H1 (cell line): ENCODE data around the gene GRIK4. TPM values are rescaled to one million over a fixed set of nuclear protein-coding genes. Genes with fewer than 3 reads are reported as not detected.

Experiments used
- CTCF ChIA-PET: fragments of 300-600 bp; sonication (Branson Sonifier 250); formaldehyde crosslinking; loops from one replicate; lab custom pipeline; 2021; ENCODE audit not compliant: partially characterized antibody; lab: Charles Lee
- POLR2A ChIA-PET: fragments of 300-600 bp; sonication (Branson Sonifier 250); formaldehyde crosslinking; loops from one replicate; lab custom pipeline; 2021; ENCODE audit warnings: inconsistent platforms; ENCODE audit not compliant: partially characterized antibody; lab: Charles Lee
- DNase-seq, 2 experiments: peaks; one replicate each; pipeline versions ENCODE4 v3.0.0 to v3.0.0-alpha.2; 2010 to 2022; ENCODE audit warnings: low spot score in 2 of 2, low read depth in 1 of 2, mixed read lengths in 1 of 2
- FAIRE-seq: peaks from 2 replicates; lab custom pipeline; 2011; peaks lifted over from hg19 to GRCh38; lab: Jason Lieb, UNC
- H2AFZ ChIP-seq: 2 replicates; pipeline ENCODE4 v1.8.1; 2012; ENCODE audit warnings: low read length, inconsistent platforms
- H2AK5ac ChIP-seq: 2 replicates; pipeline ENCODE4 v1.6.1; 2013; ENCODE audit warnings: low read depth, low read length
- H2BK120ac ChIP-seq: replicated peaks from 2 replicates; pipeline ENCODE3; 2013; ENCODE audit warnings: low read depth, low read length, inconsistent platforms
- H2BK12ac ChIP-seq: 2 replicates; pipeline ENCODE4 v1.6.1; 2013; ENCODE audit warnings: low read depth, low read length
- H2BK15ac ChIP-seq: 2 replicates; pipeline ENCODE4 v1.6.1; 2013; ENCODE audit warnings: low read length
- H2BK20ac ChIP-seq: 2 replicates; pipeline ENCODE4 v1.6.1; 2013; ENCODE audit warnings: low read length
- H2BK5ac ChIP-seq: 2 replicates; pipeline ENCODE4 v1.6.1; 2013; ENCODE audit warnings: low read depth, low read length
- H3K14ac ChIP-seq: 2 replicates; pipeline ENCODE4 v1.6.1; 2013; ENCODE audit warnings: inconsistent platforms; ENCODE audit not compliant: insufficient read length
- H3K18ac ChIP-seq: 2 replicates; pipeline ENCODE4 v1.6.1; 2013; ENCODE audit warnings: low read length; ENCODE audit errors: extremely low read depth
- H3K23ac ChIP-seq: 2 replicates; pipeline ENCODE4 v1.6.1; 2013; ENCODE audit warnings: inconsistent platforms; ENCODE audit not compliant: insufficient read length
- H3K23me2 ChIP-seq: 2 replicates; pipeline ENCODE4 v1.6.1; 2013; ENCODE audit warnings: low read depth, low read length
- H3K27ac ChIP-seq: 2 replicates; pipeline ENCODE4 v1.6.1; 2011; ENCODE audit warnings: low read depth, low read length, inconsistent platforms
- H3K27me3 ChIP-seq, 4 experiments: replicated peaks in 1 of 4; 1 replicate in 1 of 4; 2 replicates in 3 of 4; pipeline versions ENCODE4 v1.6.1 to v1.8.1; 2011 to 2013; ENCODE audit warnings: low read length in 3 of 4, mild to moderate bottlenecking in 3 of 4, inconsistent platforms in 2 of 4, mixed read lengths in 2 of 4, moderate library complexity in 1 of 4; ENCODE audit not compliant: control insufficient read depth in 3 of 4, insufficient read depth in 3 of 4; ENCODE audit errors: extremely low read depth in 1 of 4
- H3K36me3 ChIP-seq, 4 experiments: 2 replicates each; pipeline versions ENCODE4 v1.6.1 to v1.8.1; 2011 to 2013; ENCODE audit warnings: mild to moderate bottlenecking in 4 of 4, low read length in 3 of 4, moderate library complexity in 2 of 4, control low read depth in 1 of 4, inconsistent platforms in 1 of 4; ENCODE audit not compliant: insufficient read depth in 4 of 4, control insufficient read depth in 2 of 4
- H3K4ac ChIP-seq: replicated peaks from 2 replicates; pipeline ENCODE3; 2013; ENCODE audit warnings: low read length, low read depth, mixed read lengths, inconsistent platforms; ENCODE audit not compliant: insufficient read length
- H3K4me1 ChIP-seq, 4 experiments: replicated peaks in 1 of 4; 1 replicate in 1 of 4; 2 replicates in 3 of 4; pipeline versions ENCODE4 v1.6.1 to v1.8.1; 2011 to 2013; ENCODE audit warnings: low read length in 3 of 4, inconsistent platforms in 2 of 4, mixed read lengths in 1 of 4; ENCODE audit not compliant: insufficient read depth in 4 of 4, control insufficient read depth in 3 of 4
- H3K4me2 ChIP-seq, 2 experiments: 2 replicates each; pipeline versions ENCODE4 v1.6.1 to v1.8.1; 2011 to 2013; ENCODE audit warnings: low read depth in 2 of 2, low read length in 2 of 2, control low read depth in 1 of 2, inconsistent platforms in 1 of 2, mild to moderate bottlenecking in 1 of 2; ENCODE audit not compliant: insufficient read depth in 1 of 2
- H3K4me3 ChIP-seq, 4 experiments: fragments of 200-600, 300-600 bp in 1 of 4; sonication (generic), shearing (Covaris generic), sonication (Bioruptor Twin) in 1 of 4; 2 replicates each; pipeline versions ENCODE4 v1.5.1 to v1.8.1; 2011 to 2016; ENCODE audit warnings: low read length in 4 of 4, low read depth in 3 of 4, control low read depth in 2 of 4, inconsistent platforms in 2 of 4, mild to moderate bottlenecking in 2 of 4, mixed read lengths in 1 of 4, moderate library complexity in 1 of 4; ENCODE audit not compliant: insufficient read depth in 2 of 4; ENCODE audit errors: extremely low read depth in 1 of 4
- H3K56ac ChIP-seq: replicated peaks from 2 replicates; pipeline ENCODE3; 2013; ENCODE audit warnings: low read depth, mild to moderate bottlenecking, mixed read lengths, low read length, inconsistent platforms; ENCODE audit not compliant: insufficient read length
- H3K79me1 ChIP-seq: 2 replicates; pipeline ENCODE4 v1.6.1; 2013; ENCODE audit warnings: low read depth, low read length, control low read depth
- H3K79me2 ChIP-seq, 2 experiments: 2 replicates each; pipeline versions ENCODE4 v1.6.1 to v1.8.1; 2012 to 2013; ENCODE audit warnings: low read length in 2 of 2, mild to moderate bottlenecking in 2 of 2, inconsistent platforms in 1 of 2; ENCODE audit not compliant: insufficient read depth in 2 of 2, control insufficient read depth in 1 of 2
- H3K9ac ChIP-seq, 4 experiments: replicated peaks in 1 of 4; 1 replicate in 1 of 4; 2 replicates in 3 of 4; pipeline versions ENCODE4 v1.6.1 to v1.8.1; 2011 to 2013; ENCODE audit warnings: low read depth in 3 of 4, low read length in 3 of 4, control low read depth in 2 of 4, mild to moderate bottlenecking in 2 of 4, moderate library complexity in 2 of 4, inconsistent platforms in 1 of 4; ENCODE audit errors: extremely low read depth in 1 of 4
- H3K9me3 ChIP-seq, 2 experiments: 2 replicates each; pipeline versions ENCODE4 v1.6.1 to v1.8.1; 2012 to 2013; ENCODE audit warnings: mild to moderate bottlenecking in 2 of 2, moderate library complexity in 2 of 2, control low read depth in 1 of 2, inconsistent platforms in 1 of 2, low read depth in 1 of 2, low read length in 1 of 2, mixed read lengths in 1 of 2; ENCODE audit not compliant: insufficient read depth in 2 of 2
- H4K20me1 ChIP-seq, 2 experiments: replicated peaks in 1 of 2; 2 replicates each; pipeline versions ENCODE3 to v1.8.1; 2011 to 2013; ENCODE audit warnings: inconsistent platforms in 2 of 2, low read length in 2 of 2, mild to moderate bottlenecking in 1 of 2; ENCODE audit not compliant: insufficient read depth in 2 of 2, control insufficient read depth in 1 of 2
- H4K5ac ChIP-seq: 2 replicates; pipeline ENCODE4 v1.6.1; 2013; ENCODE audit warnings: low read length, low read depth, mixed read lengths, inconsistent platforms; ENCODE audit not compliant: insufficient read length
- H4K8ac ChIP-seq: 2 replicates; pipeline ENCODE4 v1.8.0; 2013; ENCODE audit warnings: mild to moderate bottlenecking, moderate library complexity, low read length, inconsistent platforms; ENCODE audit not compliant: insufficient read depth; ENCODE audit errors: extremely low read depth
- H4K91ac ChIP-seq: replicated peaks from 2 replicates; pipeline ENCODE3; 2013; ENCODE audit warnings: low read length, mixed read lengths, inconsistent platforms; ENCODE audit not compliant: insufficient read length
- ASH2L ChIP-seq: fragments of 200-600, 300-600 bp; sonication (generic); IDR thresholded peaks from one replicate; pipeline ENCODE4 v1.7.1; 2017; ENCODE audit warnings: low read length
- BCL11A ChIP-seq, 2 experiments: IDR thresholded peaks; one replicate each; pipeline ENCODE4 v1.6.1; 2011; ENCODE audit warnings: low read depth in 2 of 2, low read length in 2 of 2, mild to moderate bottlenecking in 2 of 2
- EZH2 ChIP-seq: fragments of 200-600 bp; sonication (generic); IDR thresholded peaks from 2 replicates; pipeline ENCODE4 v1.7.1; 2012; ENCODE audit warnings: low read depth, mild to moderate bottlenecking, moderate library complexity, low read length, inconsistent platforms; ENCODE audit not compliant: severe bottlenecking
- KDM1A ChIP-seq: fragments of 200-600, 300-600 bp; sonication (generic); IDR thresholded peaks from 2 replicates; pipeline ENCODE4 v1.7.1; 2016; ENCODE audit warnings: mild to moderate bottlenecking, low read length, borderline replicate concordance
- SP2 ChIP-seq: IDR thresholded peaks from 2 replicates; pipeline ENCODE4 v1.6.1; 2012; ENCODE audit warnings: mild to moderate bottlenecking, low read length, inconsistent platforms
- SRF ChIP-seq: IDR thresholded peaks from 2 replicates; pipeline ENCODE4 v1.6.1; 2011; ENCODE audit warnings: mild to moderate bottlenecking, low read depth, low read length, moderate library complexity
- TBP ChIP-seq: IDR thresholded peaks from 2 replicates; pipeline ENCODE4 v1.6.1; 2011; ENCODE audit warnings: low read depth, low read length, improper control_type of control experiment
- USF2 ChIP-seq: IDR thresholded peaks from 2 replicates; pipeline ENCODE4 v1.6.1; 2011; ENCODE audit warnings: low read length, improper control_type of control experiment
- WGBS, 2 experiments: shearing (Covaris generic) in 1 of 2; methylation state at CpG; one replicate each; pipeline versions ENCODE4 v1.1.6 to v1.1.7; 2013 to 2015; ENCODE audit warnings: low lambda C conversion rate in 2 of 2, mixed read lengths in 2 of 2, inconsistent platforms in 1 of 2, low coverage in 1 of 2, missing lambda C conversion rate in 1 of 2; ENCODE audit not compliant: insufficient replicate concordance in 2 of 2, insufficient coverage in 1 of 2, insufficient read length in 1 of 2; ENCODE audit errors: extremely low coverage in 1 of 2, missing lambda C conversion rate in 1 of 2; 5-methylcytosine and 5-hydroxymethylcytosine counted together
- polyA plus RNA-seq, 7 experiments: library from polyadenylated mRNA; depleted of rRNA in 3 of 7; stranded (reverse) in 5 of 7; unstranded in 2 of 7; fragments of >200 nt in 5 of 7; fragments of 200-250 nt in 2 of 7; gene quantifications; 1 replicate in 5 of 7; 2 replicates in 1 of 7; 4 replicates in 1 of 7; pipeline versions ENCODE4 v1.2.1 to v1.2.3, GENCODE V29; 2011 to 2013; ENCODE audit warnings: missing spikeins in 2 of 7, mixed read lengths in 2 of 7
- total RNA-seq: library from RNA; stranded (reverse); fragmentation: NEBNext Ultra II Directional; extraction: Animal tissue kit (Norgen Biotek cat#: 25700); gene quantifications from 2 replicates; pipeline ENCODE4 v1.2.1, GENCODE V29; 2021

Gene GRIK4
- total and polyA plus RNA-seq, 2 of the 8 experiments (the other 6 are each of a cell fraction or from before 2014, with no cell fraction given) = 1.2 to 2.9 TPM

GRCh38 chr11:120586728-120587127 lies 75.2 kb downstream of the GRIK4 start:
- Histone ChIP-seq H4K8ac (no peak overlapping the region), H3K23me2 (0 out of 2 replicates have a peak, but pooled peaks cover 2% of the 10 kb centered on the region), H3K4me1 (peaks cover 2 to 10% (median 7%) of the 10 kb centered on the region in 4 experiments; a peak in 6 of 7 replicates), H2AFZ (no peak overlapping the region), H3K79me2 (no peaks in the 10 kb centered on the region), H2BK20ac (no peak overlapping the region), H3K56ac (no peak overlapping the region), H2BK120ac (no peak overlapping the region), H3K36me3 (no peaks in the 10 kb centered on the region), H4K20me1 (peaks cover 0 to 1% of the 10 kb centered on the region in 2 experiments), H3K4me2 (no peak overlapping the region), H3K4ac (no peak overlapping the region), H3K14ac (no peak overlapping the region), H3K27me3 (no peaks in the 10 kb centered on the region; a peak in 2 of 7 replicates), H4K5ac (no peak overlapping the region), H3K27ac (no peak overlapping the region), H3K18ac (no peak overlapping the region), H3K9ac (no peak overlapping the region), H2BK12ac (no peak overlapping the region), H3K23ac (no peak overlapping the region), H2AK5ac (no peak overlapping the region), H2BK5ac (no peak overlapping the region), H3K9me3 (no peaks in the 10 kb centered on the region), H3K79me1 (peaks cover 2% of the 10 kb centered on the region), H2BK15ac (0 out of 2 replicates have a peak overlapping the region, but pooled peaks have one; percentile 61), H4K91ac (no peak overlapping the region), H3K4me3 (no peak overlapping the region)
- DNase-seq (no peak), FAIRE-seq (no peak)
- CTCF ChIA-PET = interaction anchor here (0.7 to 1.4 kb wide), 5 partner anchors 13 to 343 kb away, joined by 3 to 4 read pairs (median 4); no protein-coding TSS in a partner anchor
- POLR2A ChIA-PET = interaction anchor here (1.2 kb wide), 1 partner anchor 14 kb away, joined by 4 read pairs; no protein-coding TSS in a partner anchor
- WGBS, 2 experiments = 88% methylated on average over 7 of the region's 7 CpGs; no CpG with 5 or more reads in 1 of the 2 experiments
- TF ChIP-seq KDM1A (no peak), TBP (no peak), EZH2 (no peak), SP2 (no peak), ASH2L (no peak), SRF (no peak), BCL11A (IDR thresholded peaks at IDR 0.05; ENCODE audit: low read depth in 2 of 2, low read length in 2 of 2) (no peak), USF2 (no peak)
